ENCODE data around the gene KYNU.
"Not testable (repeated sequence)": the region's sequence is repeated elsewhere in the genome, so short reads cannot be mapped to it uniquely, and the experiment has no call there.

KYNU gene

GRCh38 chr2:143034292-143035074 lies 157.0 kb downstream of the KYNU start:
- peak; percentile 88 for DNase-seq

DNA sequence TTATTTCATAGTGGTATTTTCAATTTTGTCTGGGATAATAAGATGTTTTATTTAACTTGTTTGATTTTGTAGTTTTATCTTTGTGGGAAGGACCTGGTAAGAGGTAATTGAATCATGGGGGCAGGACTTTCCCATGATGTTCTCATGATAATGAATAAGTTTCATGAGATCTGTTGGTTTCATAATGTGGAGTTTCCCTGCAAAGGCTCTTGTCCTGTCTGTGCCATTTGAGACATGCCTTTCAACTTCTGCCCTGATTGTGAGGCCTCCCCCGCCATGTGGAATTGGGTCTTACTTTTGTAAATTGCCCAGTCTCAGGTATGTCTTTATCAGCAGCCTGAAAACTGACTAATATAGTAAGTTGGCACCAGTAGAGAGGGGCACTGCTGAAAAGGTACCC lies 174.0 kb downstream of the KYNU start:
- no peak for DNase-seq

DNA sequence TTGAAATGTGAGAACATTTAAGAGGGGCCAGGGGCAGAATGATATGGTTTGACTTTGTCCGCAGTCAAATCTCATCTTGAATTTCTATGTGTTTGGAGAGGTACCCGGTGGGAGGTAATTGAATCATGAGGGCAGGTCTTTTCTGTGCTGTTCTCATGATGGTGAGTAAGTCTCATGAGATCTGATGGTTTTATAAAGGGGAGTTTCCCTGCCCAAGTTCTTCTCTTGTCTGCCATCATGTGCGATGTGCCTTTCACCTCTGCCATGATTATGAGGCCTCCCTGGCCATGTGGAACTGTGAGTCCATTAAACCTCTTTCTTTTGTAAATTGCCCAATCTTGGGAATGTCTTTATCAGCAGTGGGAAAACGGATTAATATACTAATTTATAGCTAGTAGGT lies 176.0 kb downstream of the KYNU start:
- DNase-seq = not testable (repeated sequence)

- no peak for DNase-seq
Observed at GRCh38 chr2:143056550-143056949, 179.1 kb downstream of the KYNU start.

DNA sequence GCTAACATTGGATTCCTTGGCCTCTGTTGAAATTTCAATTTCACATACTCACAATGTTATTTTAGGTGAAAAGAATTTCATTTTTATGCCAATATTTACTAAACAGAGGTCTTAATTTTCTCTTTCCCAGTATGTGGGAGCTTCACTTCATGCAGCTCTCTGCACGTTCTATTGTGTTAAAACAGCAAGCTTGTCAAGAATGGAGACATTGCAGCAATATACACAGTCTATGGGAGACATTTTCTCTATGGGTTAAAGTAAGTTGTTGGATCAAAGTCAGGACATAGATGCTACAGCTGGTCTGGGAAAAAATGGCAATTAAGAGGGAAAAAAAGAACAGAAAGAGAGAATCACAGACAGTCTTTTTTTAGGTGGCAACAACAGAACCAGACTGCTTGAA lies 181.4 kb downstream of the KYNU start:
- no peak for DNase-seq

DNA sequence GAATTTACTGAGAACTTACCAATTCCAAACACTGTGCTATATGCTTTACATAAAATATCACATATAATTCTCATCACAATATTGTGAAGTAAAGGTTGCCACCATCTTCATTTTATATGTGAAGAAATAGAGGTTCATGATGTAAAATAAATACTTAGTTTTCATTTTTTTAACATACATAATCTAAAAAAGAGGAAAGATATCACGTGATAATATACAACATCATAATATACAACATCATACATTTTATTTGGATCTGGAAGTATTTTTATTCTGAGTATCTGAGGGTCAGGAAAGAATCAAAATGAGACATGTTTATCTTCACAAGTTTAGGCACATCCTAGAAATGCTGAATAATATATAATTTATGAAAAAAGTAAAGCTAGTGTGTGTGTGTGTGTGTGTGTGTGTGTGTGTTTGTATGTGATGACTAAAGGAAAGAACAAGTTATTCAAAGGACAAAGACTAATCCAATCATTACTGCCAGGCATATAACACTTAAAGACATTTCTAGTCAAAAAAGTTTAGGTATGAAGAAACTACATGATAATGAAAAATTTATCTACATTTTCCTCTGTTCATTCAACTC lies 186.2 kb downstream of the KYNU start:
- no peak for DNase-seq

DNA sequence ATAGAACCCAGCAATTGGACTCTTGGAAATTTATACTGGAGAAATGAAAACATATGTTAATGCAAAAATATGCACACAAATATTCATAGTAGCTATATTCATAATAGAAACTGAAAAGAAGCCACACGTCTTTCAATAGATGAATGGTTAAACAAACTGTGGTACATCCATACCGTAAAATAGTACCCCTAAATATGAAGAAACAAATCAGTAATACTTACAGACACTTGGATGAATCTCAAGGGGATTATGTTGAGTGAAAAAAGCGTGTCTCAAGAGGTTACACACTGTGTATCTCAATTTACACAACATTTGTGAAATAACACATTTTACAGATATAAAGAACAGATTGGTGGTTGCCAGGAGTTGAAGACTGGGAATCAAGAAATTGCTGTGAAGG lies 190.6 kb downstream of the KYNU start:
- DNase-seq = no peak

DNA sequence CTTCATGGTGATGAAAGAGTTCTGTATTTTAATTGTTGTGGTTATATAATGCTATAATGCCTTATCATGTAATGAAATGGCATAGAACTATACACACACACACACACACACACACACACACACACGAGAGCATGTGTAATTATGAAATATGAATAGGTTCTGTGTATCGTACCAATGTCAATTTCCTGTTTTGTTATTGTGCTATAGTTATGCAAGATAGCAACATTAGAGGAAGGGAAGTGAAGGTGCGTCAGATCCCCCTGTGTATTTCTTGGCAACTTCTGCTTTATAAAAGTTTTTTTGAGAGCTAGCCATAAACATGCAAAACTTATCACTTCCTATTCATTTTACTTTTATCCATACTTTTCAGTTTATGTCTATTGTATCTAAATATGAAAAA lies 191.0 kb downstream of the KYNU start:
- DNase-seq = no peak

DNA sequence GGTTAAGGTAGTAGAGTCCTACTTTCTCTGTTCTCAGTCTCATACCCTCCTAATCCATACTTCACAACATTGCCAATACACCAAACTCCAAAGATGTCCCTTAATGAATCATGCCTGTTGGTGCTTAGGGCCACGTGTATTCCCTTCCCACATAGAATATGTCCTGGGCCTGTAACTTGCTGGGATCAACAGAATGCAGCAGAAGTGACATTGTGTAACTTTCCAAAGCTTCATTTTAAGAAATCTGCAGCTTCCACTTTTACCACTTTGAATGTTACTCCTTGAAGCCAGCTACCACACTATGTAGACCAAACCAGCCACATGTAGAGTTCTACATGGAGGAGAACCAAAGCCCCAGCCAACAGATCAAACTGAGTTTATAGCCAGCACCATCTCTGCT lies 193.2 kb downstream of the KYNU start:
- no peak for DNase-seq

DNA sequence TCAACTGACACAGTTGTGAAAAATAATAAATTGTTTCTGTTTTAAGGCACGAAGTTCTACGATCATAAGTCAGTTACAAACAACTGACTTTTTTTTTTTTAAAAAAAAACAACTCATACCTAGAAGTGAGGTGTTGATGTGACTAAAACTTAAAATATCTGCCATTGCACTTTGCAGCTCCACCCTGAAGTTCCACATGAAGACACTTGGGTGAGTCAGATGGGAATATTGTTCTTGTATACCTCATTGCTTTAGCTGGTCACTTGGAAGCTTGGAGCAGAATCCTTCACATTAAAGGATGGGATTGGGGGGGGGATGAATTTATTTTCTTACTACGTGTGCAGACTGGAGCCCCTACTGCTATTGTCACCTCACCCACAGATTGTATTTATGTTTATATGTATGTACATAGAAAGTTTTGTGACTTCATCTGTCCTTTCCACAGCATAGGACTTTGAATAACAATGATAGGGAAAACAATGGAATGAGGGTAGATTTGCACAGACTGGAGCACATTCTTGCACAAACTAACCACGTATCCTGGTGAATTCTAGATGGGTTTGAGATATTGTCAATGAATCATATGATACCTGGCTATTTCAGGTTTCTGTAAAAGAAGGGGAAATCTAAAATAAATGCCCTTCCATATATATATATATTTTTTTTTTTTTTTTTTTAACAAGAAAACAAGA lies 193.9 kb downstream of the KYNU start:
- DNase-seq = no peak

DNA sequence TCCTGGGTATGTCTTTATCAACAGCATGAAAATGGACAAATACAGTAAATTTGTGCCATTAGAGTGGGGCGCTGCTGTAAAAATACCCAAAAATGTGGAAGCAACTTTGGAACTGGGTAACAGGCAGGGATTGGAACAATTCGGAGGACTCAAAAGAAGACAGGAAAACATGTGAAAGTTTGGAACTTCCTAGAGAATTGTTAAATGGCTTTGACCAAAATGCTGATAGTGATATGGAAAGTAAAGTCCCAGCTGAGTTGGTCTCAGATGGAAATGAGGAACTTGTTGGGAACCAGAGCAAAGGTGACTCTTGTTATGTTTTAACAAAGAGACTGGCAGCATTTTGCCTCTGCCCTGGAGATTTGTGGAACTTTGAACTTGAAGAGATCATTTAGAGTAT lies 197.4 kb downstream of the KYNU start:
- not testable (repeated sequence) for DNase-seq

DNA sequence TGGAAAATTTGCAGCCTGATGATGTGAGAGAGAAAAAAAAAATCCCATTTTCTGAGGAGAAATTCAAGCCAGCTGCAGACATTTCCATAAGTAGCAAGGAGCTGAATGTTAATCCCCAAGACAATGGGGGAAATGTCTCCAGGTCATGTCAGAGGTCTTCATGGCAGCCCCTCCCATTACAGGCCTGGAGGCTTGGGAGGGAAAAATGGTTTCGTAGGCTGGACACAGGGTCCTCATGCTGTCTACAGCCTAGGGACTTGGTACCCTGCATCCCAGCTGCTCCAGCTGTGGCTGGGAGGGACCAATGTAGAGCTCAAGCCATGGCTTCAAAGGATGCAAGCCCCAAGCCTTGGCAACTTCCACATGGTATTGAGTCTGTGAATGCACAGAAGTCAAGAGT lies 198.2 kb downstream of the KYNU start:
- DNase-seq = no peak

DNA sequence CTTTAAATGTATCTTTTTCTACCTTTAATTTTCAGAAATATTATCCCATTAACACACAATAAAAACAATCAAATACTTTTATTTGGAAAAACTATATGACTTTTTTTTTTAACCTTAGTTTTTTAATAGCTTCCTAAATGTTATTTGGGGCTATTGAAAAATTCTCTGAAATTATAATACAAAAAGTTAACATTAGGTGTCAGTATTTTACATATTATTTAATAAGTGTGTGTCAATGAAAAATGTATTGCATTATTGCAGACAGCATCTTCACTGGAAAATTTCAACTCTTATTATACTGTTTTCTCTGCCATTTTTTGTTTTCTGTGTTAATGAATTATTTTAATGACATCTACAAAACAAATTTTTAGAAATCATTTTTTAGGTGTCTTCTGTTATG lies 200.6 kb downstream of the KYNU start:
- no peak for DNase-seq

- DNase-seq = no peak
Observed at GRCh38 chr2:143081616-143082015, 204.2 kb downstream of the KYNU start.

- no peak for DNase-seq
Observed at GRCh38 chr2:143083636-143084035, 206.2 kb downstream of the KYNU start.

- no peak for DNase-seq
Observed at GRCh38 chr2:143084462-143084861, 207.0 kb downstream of the KYNU start.

DNA sequence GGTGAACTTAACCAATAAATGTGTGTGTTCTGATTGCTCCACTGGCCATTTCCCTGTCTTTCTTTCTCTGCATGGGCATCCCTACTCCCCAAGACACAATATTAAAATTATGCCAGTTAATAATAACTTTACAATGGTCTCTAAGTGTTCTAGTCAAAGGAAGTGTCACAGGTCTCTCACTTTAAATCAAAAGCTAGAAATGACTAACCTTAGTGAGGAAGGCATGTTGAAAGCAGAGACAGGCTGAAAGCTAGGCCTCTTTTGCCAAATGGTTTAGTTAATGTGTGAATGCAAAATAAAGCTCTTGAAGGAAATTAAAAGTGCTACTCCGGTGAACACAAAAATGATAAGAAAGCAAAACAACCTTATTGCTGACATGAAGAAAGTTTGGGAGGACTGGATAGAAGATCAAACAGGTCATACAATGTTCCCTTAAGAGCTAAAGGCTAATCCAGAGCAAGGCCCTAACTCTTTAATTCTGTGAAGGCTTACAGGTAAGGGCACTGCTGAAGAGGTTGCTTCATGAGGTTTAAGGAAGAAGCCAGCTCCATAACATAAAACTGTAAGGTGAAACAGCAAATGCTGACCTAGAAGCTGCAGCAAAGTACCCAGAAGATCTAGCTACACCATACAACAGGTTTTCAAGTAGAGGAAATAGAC lies 207.8 kb downstream of the KYNU start:
- DNase-seq = no peak

- DNase-seq = no peak
Observed at GRCh38 chr2:143087033-143087432, 209.6 kb downstream of the KYNU start.

GRCh38 chr2:143088388-143088787 lies 210.9 kb downstream of the KYNU start:
- DNase-seq = no peak

GRCh38 chr2:143089520-143089919 lies 212.1 kb downstream of the KYNU start:
- DNase-seq = not testable (repeated sequence)
